Measurements from ENCODE around the gene SLC12A3.
"Not testable (repeated sequence)": the region's sequence is repeated elsewhere in the genome, so short reads cannot be mapped to it uniquely, and the experiment has no call there.

The SLC12A3 gene

GRCh38 chr16:56931271-56931891, 66.4 kb downstream of the SLC12A3 start:
- peak; percentile 73 for DNase-seq (ENCODE audit: low spot score)
- TF ChIP-seq, protein P1, sequence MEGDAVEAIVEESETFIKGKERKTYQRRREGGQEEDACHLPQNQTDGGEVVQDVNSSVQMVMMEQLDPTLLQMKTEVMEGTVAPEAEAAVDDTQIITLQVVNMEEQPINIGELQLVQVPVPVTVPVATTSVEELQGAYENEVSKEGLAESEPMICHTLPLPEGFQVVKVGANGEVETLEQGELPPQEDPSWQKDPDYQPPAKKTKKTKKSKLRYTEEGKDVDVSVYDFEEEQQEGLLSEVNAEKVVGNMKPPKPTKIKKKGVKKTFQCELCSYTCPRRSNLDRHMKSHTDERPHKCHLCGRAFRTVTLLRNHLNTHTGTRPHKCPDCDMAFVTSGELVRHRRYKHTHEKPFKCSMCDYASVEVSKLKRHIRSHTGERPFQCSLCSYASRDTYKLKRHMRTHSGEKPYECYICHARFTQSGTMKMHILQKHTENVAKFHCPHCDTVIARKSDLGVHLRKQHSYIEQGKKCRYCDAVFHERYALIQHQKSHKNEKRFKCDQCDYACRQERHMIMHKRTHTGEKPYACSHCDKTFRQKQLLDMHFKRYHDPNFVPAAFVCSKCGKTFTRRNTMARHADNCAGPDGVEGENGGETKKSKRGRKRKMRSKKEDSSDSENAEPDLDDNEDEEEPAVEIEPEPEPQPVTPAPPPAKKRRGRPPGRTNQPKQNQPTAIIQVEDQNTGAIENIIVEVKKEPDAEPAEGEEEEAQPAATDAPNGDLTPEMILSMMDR (IDR thresholded peaks at IDR 0.05; ENCODE audit: extremely low read depth, insufficient read depth, missing control alignments), result no peak
- in situ Hi-C loops (cut with MboI; ENCODE audit: low pct_unique_long_range_greater_than_20kb, low sequenced_read_pairs, unreplicated experiment), result no loop called here

GRCh38 chr16:56931892-56932720, 67.1 kb downstream of the SLC12A3 start, which contains the start of gene HERPUD1:
Gene HERPUD1 (plus strand): TSS chr16:56932142. CDS start chr16:56932245, 103 bp downstream.
- in situ Hi-C loops (cut with MboI; ENCODE audit: low pct_unique_long_range_greater_than_20kb, low sequenced_read_pairs, unreplicated experiment), result no loop called here
- DNase-seq (ENCODE audit: low spot score), result peak; percentile 99
- TF ChIP-seq, protein P1 (IDR thresholded peaks at IDR 0.05; ENCODE audit: extremely low read depth, insufficient read depth, missing control alignments), result no peak

GRCh38 chr16:56932721-56933619, 68.0 kb downstream of the SLC12A3 start:
- TF ChIP-seq, protein P1 (IDR thresholded peaks at IDR 0.05; ENCODE audit: extremely low read depth, insufficient read depth, missing control alignments), result no peak
- DNase-seq (ENCODE audit: low spot score), result peak; percentile 45
- in situ Hi-C loops (cut with MboI; ENCODE audit: low pct_unique_long_range_greater_than_20kb, low sequenced_read_pairs, unreplicated experiment), result no loop called here

DNA sequence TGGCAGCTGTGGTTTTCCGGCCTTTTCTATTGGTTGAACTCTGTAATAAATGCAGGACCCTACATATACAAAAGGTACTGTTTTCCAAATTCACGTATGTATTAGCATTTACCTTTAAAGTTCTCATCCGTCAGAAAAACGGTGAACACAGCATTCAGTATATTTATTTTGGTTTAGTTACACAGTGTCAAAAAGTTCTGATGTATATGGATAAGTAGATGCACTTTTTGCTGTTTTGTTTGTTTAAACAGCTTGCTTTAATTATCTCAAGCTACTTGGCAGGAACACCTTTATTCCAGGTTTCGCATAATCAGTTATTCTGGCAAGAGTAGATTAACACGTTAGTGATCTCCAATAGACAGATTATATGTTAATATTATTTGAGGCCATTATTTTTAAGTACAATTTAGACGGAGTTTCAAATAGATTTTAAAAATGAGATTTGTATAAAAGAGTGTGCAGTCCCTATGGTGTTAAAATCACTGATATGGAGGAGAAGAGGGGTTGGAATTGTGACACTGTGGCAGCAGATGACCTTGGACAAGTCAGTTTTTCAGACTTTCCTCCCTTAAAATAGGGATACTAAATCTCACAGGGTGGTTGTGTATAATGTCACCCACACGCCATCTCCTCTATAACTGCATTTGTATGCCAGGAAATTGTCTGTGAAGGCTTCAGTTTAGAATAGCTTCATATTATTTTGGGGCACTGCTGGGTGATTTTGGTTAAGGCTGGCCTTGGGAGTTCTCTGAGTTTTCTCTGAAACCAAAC, 69.0 kb downstream of the SLC12A3 start:
- no peak for DNase-seq (ENCODE audit: low spot score)
- in situ Hi-C loops (cut with MboI; ENCODE audit: low pct_unique_long_range_greater_than_20kb, low sequenced_read_pairs, unreplicated experiment), result no loop called here
- TF ChIP-seq, protein P1 (IDR thresholded peaks at IDR 0.05; ENCODE audit: extremely low read depth, insufficient read depth, missing control alignments), result no peak

- in situ Hi-C loops (cut with MboI; ENCODE audit: low pct_unique_long_range_greater_than_20kb, low sequenced_read_pairs, unreplicated experiment); DNase-seq (ENCODE audit: low spot score): not testable (repeated sequence)
Observed at GRCh38 chr16:56934599-56935145, 69.7 kb downstream of the SLC12A3 start.

- in situ Hi-C loops (cut with MboI; ENCODE audit: low pct_unique_long_range_greater_than_20kb, low sequenced_read_pairs, unreplicated experiment), result no loop called here
- DNase-seq (ENCODE audit: low spot score), result no peak
- TF ChIP-seq, protein P1 (IDR thresholded peaks at IDR 0.05; ENCODE audit: extremely low read depth, insufficient read depth, missing control alignments), result no peak
Observed at GRCh38 chr16:56935201-56935600, 70.2 kb downstream of the SLC12A3 start.

Data from GM13977 (cell line).